GM18909 (cell line): Measurements from ENCODE around the gene CARD11.
"Not testable (repeated sequence)": the region's sequence is repeated elsewhere in the genome, so short reads cannot be mapped to it uniquely, and the experiment has no call there.

Source experiments
- ATAC-seq: cut with Tn5 transposase; IDR thresholded peaks from one replicate; pipeline ENCODE4 v1.9.1; 2021; ENCODE audit warnings: mild to moderate bottlenecking; ENCODE audit not compliant: unreplicated experiment, poor library complexity

CARD11 gene

GRCh38 chr7:2920480-2920879, 123.2 kb downstream of the CARD11 start:
- not testable (repeated sequence) for ATAC-seq

GRCh38 chr7:2920041-2920440, 123.6 kb downstream of the CARD11 start:
- no peak for ATAC-seq

GRCh38 chr7:2919256-2919655, 124.4 kb downstream of the CARD11 start:
- no peak for ATAC-seq

GRCh38 chr7:2918406-2918805, 125.3 kb downstream of the CARD11 start:
- no peak for ATAC-seq

- no peak for ATAC-seq
Observed at GRCh38 chr7:2915023-2915422, 128.6 kb downstream of the CARD11 start.

GRCh38 chr7:2913760-2914387, 129.8 kb downstream of the CARD11 start:
- ATAC-seq, result no peak

- no peak for ATAC-seq
Observed at GRCh38 chr7:2912684-2913439, 130.8 kb downstream of the CARD11 start.

GRCh38 chr7:2911466-2911865, 132.2 kb downstream of the CARD11 start:
- no peak for ATAC-seq

GRCh38 chr7:2909471-2910039, 134.1 kb downstream of the CARD11 start:
- no peak for ATAC-seq

- ATAC-seq, result no peak
Observed at GRCh38 chr7:2909043-2909442, 134.6 kb downstream of the CARD11 start.

GRCh38 chr7:2908103-2908683, 135.5 kb downstream of the CARD11 start:
- ATAC-seq, result no peak

- no peak for ATAC-seq
Observed at GRCh38 chr7:2906197-2906931, 137.3 kb downstream of the CARD11 start.

- no peak for ATAC-seq
Observed at GRCh38 chr7:2905500-2905899, 138.2 kb downstream of the CARD11 start.

GRCh38 chr7:2905027-2905426, 138.6 kb downstream of the CARD11 start:
- no peak for ATAC-seq

GRCh38 chr7:2904202-2904601, 139.5 kb downstream of the CARD11 start:
- no peak for ATAC-seq

GRCh38 chr7:2903682-2904162, 139.9 kb downstream of the CARD11 start:
- ATAC-seq, result no peak

- no peak for ATAC-seq
Observed at GRCh38 chr7:2897023-2897422, 146.6 kb downstream of the CARD11 start.

GRCh38 chr7:2896131-2896530, 147.5 kb downstream of the CARD11 start:
- no peak for ATAC-seq

- peak; percentile 72 for ATAC-seq
Observed at GRCh38 chr7:2894118-2894940, 149.3 kb downstream of the CARD11 start.

- no peak for ATAC-seq
Observed at GRCh38 chr7:2893411-2893861, 150.2 kb downstream of the CARD11 start.
